C4-2B (cell line): ENCODE measurements around the gene CAB39L.

Experiments used
- ZFX ChIP-seq: fragments of 450-650 bp; IDR thresholded peaks from 2 replicates; pipeline ENCODE4 v1.6.1; 2017
- TF ChIP-seq, protein P1 (sequence below): fragments of 450-650 bp; conservative IDR thresholded peaks from 2 replicates; pipeline ENCODE4 v1.5.1; 2017; ENCODE audit warnings: mild to moderate bottlenecking

DNA sequence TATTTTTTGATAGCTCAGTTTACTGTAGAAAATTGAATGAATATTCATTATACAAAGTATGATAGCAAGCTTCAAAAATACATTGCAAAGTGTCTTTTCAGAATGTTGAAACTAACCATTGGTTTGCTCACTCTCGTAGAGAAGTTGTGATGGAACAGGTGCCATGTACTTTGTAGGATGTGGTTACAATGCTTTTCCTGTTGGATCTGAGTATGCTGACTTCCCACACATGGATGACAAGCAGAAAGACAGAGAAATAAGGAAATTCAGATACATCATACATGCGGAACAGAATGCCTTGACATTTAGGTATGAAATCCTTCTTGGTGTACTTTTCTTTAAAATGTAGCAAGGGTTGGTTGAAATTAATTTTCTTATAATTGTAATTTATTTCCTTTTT lies 165.7 kb downstream of the CAB39L start:
- TF ChIP-seq, protein P1, sequence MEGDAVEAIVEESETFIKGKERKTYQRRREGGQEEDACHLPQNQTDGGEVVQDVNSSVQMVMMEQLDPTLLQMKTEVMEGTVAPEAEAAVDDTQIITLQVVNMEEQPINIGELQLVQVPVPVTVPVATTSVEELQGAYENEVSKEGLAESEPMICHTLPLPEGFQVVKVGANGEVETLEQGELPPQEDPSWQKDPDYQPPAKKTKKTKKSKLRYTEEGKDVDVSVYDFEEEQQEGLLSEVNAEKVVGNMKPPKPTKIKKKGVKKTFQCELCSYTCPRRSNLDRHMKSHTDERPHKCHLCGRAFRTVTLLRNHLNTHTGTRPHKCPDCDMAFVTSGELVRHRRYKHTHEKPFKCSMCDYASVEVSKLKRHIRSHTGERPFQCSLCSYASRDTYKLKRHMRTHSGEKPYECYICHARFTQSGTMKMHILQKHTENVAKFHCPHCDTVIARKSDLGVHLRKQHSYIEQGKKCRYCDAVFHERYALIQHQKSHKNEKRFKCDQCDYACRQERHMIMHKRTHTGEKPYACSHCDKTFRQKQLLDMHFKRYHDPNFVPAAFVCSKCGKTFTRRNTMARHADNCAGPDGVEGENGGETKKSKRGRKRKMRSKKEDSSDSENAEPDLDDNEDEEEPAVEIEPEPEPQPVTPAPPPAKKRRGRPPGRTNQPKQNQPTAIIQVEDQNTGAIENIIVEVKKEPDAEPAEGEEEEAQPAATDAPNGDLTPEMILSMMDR, result no peak
- TF ChIP-seq ZFX, result no peak
